ENCODE data around the gene FXYD3.

Gene FXYD3

DNA sequence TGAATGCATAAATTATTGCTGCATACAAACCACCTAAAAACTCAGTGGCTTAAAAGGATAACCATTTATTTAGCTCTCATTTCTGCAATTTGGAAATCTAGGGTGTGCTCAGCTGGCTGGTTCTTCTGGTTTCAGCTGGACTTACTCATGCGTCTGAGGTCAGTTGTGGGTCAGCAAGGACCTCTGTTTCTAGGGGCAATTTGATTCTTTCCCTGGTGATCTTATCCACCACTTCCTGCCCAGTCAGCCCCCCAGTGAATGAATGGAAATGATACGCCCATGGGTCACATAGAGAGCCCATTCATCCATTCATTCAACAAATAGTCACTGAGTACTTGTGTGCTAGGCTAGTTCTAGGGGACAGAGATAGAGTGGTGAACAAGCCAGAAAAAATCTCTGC is 48.8 kb downstream of the FXYD3 start:
- DNase-seq: no peak

DNA sequence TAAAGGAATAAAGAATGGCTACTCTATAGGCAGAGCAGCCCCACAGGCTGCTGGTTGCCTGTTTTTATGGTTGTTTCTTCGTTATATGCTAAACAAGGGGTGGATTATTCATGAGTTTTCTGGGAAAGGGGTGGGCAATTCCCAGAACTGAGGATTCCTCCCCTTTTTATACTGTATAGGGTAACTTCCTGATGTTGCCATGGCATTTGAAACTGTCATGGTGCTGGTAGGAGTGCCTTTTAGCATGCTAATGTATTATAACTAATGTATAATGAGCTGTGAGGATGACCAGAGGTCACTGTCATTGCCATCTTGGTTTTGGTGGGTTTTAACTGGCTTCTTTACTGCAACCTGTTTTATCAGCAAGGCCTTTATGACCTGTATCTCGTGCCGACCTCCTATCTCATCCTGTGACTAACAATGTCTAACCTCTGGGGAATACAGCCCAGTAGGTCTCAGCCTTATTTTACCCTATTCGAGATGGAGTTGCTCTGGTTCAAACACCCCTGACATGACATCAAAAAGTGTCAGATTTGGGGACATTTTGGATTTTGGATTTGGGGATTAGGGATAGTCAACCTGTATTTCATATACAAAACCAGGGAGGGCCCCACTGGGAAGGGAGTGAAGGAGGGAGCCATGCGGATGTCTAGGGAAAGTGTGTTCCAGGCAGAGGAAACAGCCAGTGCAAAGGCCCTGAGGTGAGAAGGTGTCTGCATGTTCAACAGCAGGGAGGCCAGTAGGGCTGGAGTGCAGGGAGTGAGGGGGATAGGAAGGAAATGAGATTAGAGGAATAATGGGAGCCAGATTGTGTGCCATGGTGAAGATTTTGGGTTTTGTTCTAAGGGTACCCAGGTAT is 49.8 kb downstream of the FXYD3 start:
- DNase-seq: no peak

- no peak for DNase-seq
These were observed 50.8 kb downstream of the FXYD3 start for GRCh38 chr19:35166100-35167063.

GRCh38 chr19:35167251-35168119 is 51.9 kb downstream of the FXYD3 start:
- no peak for DNase-seq

GRCh38 chr19:35168196-35168595 is 52.6 kb downstream of the FXYD3 start:
- no peak for DNase-seq

- no peak for DNase-seq
These were observed 53.8 kb downstream of the FXYD3 start for GRCh38 chr19:35169221-35169995.

DNA sequence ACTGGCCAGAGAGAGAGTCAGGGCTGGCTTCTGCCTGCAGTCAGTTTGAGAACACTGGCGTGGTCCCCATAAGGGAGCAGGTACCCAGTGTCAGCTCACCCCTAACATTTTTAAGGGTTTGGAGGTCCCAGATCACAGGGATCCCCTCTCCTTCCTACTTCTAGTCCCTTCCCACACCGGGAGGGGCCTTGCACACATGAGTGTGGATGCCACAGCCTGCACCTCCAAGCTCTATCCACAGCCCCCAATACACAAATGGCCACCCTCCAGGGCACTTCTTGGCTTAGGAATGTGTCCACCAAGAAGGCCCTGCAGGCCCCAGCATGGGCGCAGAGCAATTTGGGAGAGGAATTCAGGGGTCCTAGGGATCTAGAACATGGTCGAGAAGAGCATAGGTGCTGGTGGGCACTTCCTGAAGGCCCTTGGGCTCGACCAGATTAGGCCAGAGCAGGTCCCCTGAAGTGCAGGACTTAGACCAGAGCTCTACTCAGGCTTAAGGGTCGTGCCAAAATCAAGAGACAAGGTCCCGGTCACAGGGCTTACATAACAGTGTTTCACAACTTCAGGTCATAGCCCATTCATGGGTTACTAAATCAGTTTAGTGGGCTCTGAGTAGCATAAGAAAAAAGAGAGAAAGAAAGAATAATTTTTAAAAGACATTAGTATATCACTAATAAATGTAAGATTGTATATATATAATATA is 54.9 kb downstream of the FXYD3 start:
- DNase-seq: no peak

DNA sequence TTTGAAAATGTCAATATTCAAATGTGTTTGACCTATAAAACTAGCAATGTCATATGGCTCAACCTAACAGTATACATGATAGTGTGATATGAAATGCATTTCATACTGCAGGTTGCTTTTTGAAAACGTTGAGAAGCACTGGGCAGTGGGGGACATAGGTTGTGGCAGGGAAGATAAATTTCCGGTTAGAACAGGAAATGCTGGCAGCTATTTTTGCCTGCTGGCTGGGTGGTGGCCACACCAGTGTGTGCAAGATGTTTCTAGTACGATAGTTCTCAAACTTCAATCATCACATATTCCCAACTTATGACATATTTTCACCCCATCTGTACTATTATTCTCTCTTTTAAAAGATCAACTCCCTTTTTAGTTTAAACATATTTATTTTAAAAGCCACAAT is 56.1 kb downstream of the FXYD3 start:
- peak in 1 of 5 donors; percentile 17 for DNase-seq

Data from T-helper 1 cell (primary cell).